IPS-18c (cell line): ENCODE results near the gene QPRT.
A peak's percentile ranks its signal among the peaks of the same experiment; 100 is the strongest.
"Not testable (repeated sequence)": the region's sequence is repeated elsewhere in the genome, so short reads cannot be mapped to it uniquely, and the experiment has no call there.

Experiments used
- H3K4me3 ChIP-seq: 2 replicates; pipeline ENCODE4 v1.7.0; 2013; ENCODE audit warnings: low read depth, mild to moderate bottlenecking, low read length, moderate library complexity; ENCODE audit not compliant: insufficient read depth
- H3K9me3 ChIP-seq: one replicate; pipeline ENCODE4 v1.6.1; 2013; ENCODE audit warnings: mild to moderate bottlenecking, low read length, moderate library complexity; ENCODE audit not compliant: control insufficient read depth, insufficient read depth

Gene QPRT

DNA sequence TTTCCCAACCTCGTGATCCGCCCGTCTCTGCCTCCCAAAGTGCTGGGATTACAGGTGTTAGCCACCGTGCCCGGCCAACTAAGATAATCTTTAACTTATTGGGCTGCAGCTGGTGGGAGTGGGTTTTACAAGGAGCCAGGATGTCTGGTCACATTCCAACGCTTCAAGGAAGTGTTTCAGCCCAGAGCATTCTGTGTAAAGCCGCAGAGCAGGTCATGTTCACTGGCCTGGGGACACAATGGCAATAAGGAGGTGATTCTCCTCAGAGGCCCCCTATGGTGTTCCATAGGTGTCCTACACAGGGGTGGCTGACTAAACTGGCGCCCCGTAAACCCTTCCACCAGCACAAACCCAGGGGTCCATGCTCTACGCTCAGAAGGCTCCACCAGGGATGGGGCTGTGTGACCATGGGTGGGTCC lies 1.2 kb downstream of the QPRT start:
- no peaks in the 10 kb centered on the region for H3K9me3 ChIP-seq
- peak overlapping the region; percentile 17; the same call in 1 of the 2 replicates for H3K4me3 ChIP-seq

DNA sequence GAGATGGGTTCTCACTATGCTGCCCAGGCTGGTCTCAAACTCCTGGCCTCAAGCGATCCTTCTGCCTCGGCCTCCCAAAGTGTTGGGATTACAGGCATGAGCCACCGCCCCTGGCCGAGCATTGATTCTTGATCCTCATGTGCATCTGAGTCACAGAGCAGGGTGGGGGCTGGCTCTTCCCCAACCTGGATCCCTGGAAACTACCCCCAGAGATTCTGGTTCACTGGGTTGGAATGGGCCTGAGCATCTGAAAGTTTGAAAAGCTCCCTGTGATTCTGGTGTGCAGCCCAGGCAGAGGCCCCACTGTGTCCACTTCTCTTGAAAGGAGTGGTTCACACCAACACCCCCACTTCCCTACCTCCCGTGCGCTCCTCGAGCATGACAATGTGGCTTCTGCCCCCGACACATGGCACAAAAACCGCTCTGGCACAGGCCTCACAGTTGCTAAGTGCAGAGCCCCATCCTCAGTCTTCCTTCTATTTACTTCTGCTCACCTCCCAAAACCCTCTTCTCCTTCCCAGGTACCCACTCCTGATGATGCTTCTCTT lies 4.6 kb downstream of the QPRT start:
- Histone ChIP-seq H3K4me3 (no peak overlapping the region), H3K9me3 (no peaks in the 10 kb centered on the region)

DNA sequence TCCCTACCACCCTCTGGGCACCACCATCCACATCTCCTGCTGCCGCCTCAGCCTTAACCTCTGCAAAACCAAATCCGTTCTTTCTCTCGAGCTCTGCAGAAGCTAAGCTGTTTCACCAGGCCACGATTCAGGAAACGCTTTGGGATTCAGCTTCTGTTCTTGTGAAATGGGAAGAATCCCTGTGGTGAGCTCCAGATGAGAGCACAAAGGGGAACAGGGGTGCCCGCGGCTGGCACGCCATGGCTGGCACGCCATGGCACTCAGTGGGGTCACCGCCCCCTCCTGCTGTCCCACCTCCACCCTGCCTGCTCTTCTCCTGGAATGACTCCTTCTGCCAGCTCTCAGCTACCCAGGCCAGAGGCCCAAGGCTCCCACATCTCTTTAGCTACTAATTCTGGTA lies 5.7 kb downstream of the QPRT start:
- Histone ChIP-seq H3K4me3 (no peak overlapping the region), H3K9me3 (no peaks in the 10 kb centered on the region)

DNA sequence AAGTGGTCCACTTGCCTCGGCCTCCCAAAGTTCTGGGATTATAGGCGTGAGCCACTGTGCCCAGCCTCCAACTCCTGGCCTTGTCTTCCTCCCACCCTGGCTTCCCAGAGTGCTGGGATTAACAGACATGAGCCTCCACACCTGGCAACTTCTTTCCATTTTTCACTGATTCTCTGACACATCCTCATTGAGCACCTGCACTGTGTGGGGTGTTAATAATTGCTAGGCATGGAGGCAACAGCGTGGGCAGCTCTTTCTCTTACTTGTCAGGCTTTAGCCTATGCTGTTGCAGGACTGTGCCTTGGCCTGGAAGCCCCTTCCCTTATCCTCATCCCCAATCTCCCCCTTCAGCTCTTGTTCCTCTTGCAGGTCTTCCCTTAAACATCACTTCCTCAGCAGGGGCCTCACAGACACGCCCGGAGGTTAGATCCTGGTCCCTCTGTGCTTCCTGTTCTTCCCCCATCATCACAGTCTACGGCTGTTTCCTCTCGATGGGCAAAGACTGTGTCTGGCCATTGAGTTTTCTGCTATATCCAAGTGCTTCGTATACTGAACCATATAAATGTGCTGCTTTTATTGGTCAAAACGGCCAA lies 7.9 kb downstream of the QPRT start:
- Histone ChIP-seq H3K9me3 (no peaks in the 10 kb centered on the region), H3K4me3 (no peak overlapping the region)

DNA sequence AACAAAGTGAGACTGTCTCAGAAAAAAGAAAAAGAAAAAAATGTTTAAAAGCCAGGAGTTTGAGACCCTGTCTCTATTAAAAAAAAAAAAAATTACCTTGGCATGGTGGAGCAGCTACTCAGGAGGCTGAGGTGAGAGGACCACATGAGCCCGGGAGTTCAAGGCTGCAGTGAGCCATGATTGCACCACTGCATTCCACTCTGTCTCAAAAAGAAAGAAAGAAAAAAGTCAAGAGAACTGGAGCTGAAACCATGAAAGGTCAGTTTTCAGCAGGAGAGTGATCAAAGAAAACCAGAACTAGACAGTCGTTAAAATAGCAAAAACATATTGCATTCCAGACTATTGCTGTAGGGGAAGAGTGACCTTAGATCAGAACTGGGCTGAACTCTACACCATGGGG lies 8.8 kb downstream of the QPRT start:
- Histone ChIP-seq H3K9me3 (no peaks in the 10 kb centered on the region), H3K4me3 (peak overlapping the region; percentile 24; the same call in 1 of the 2 replicates)

DNA sequence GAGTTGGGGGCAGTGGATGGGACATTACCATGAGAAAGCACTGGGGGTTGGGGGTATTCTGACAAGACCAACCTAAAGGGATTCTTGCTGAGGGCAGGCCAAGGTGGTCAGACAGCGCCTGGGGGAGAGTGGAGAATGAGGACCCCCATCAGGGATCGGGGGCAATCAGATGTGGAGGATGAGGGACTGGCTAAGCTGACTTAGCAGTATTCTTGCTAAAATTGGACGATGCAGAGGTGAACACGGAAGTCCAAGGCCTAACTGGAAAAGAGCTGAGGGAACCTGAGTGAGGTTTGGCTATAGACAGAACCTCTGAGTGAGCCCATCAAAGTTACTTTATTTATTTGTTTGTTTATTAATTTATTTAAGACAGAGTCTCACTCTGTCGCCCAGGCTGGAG lies 9.2 kb downstream of the QPRT start:
- H3K9me3 ChIP-seq: no peaks in the 10 kb centered on the region
- H3K4me3 ChIP-seq: no peak overlapping the region

DNA sequence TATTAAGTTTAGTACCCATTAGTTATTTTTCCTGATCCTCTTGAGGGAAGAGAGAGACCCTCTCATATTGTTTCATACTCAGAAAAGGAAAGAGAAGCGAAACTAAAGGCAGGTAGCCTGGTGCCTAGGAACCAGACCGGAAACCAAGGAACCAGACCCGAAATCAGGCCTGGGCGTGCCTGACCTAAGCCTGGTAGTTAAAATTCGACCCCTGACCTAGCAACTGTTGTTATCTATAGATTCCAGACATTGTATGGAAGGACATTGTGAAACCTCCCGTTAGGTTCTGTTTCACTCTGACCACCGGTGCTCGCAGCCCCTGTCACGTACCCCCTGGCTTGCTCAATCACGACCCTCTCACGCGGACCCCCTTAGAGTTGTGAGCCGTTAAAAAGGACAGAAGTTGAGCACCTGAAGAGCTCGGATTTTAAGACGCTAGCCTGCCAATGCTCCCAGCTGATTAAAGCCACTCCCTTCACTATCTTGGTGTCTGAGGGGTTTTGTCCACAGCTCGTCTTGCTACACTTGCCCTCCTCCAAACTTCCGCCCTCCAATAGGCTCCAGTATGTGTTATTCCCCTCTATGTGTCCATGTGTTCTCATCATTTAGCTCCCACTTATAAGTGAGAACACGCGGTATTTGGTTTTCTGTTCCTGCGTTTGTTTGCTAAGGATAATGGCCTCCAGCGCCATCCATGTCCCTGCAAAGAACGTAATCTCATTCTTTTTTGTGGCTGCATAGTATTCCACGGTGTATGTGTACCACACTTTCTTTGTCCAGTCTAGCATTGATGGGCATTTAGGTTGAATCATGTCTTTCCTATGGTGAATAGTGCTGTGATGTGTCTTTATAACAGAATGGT lies 10.7 kb downstream of the QPRT start:
- not testable (repeated sequence) for H3K9me3 ChIP-seq, H3K4me3 ChIP-seq

DNA sequence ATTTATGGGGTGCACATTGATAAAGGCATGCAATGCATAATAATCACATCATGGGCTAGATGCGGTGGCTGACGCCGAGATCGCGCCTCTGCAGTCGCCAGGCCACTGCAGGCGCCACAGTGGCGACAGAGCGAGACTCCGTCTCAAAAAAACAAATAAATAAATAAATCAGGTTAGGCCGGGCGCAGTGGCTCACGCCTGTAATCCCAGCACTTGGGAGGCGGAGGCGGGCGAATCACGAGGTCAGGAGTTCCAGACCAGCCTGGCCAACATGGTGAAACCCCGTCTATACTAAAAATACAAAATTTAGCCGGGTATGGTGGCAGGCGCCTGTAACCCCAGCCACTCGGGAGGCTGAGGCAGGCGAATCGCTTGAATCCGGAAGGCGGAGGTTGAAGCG lies 13.6 kb downstream of the QPRT start:
- H3K4me3 ChIP-seq, H3K9me3 ChIP-seq: not testable (repeated sequence)

DNA sequence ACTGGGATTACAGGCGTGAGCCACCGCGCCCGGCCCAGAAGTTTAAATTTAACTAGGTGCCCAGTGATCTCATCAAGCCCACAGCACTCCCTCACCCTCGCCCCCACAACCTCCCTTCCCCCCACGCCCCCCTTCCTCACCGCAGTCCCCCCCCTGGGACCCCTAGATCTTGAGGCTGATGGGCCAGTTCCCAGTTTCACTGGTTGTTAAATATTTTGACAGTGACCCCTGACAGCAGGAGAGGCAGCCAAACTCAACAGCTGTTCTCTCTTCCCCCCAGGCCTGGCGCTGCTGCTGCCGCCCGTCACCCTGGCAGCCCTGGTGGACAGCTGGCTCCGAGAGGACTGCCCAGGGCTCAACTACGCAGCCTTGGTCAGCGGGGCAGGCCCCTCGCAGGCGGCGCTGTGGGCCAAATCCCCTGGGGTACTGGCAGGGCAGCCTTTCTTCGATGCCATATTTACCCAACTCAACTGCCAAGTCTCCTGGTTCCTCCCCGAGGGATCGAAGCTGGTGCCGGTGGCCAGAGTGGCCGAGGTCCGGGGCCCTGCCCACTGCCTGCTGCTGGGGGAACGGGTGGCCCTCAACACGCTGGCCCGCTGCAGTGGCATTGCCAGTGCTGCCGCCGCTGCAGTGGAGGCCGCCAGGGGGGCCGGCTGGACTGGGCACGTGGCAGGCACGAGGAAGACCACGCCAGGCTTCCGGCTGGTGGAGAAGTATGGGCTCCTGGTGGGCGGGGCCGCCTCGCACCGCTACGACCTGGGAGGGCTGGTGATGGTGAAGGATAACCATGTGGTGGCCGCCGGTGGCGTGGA lies 15.6 kb downstream of the QPRT start:
- Histone ChIP-seq H3K4me3 (no peak overlapping the region), H3K9me3 (peaks cover 6% of the 10 kb centered on the region)

DNA sequence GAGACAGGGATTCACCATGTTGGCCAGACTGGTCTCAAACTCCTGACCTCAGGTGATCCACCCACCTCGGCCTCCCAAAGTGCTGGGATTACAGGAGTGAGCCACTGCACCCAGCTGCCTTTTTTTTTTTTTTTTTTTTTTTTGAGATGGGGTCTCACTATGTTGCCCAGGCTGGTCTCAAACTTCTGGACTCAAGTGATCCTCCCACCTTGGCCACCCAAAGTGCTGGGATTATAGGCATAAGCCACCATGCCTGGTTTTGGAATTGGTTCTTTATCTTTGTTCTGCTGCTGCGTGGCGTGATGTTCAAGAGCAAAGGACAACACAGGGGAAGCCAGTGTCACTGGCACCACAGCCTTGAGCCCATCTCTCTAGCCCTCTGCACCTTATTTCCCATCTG lies 16.7 kb downstream of the QPRT start:
- not testable (repeated sequence) for H3K9me3 ChIP-seq

DNA sequence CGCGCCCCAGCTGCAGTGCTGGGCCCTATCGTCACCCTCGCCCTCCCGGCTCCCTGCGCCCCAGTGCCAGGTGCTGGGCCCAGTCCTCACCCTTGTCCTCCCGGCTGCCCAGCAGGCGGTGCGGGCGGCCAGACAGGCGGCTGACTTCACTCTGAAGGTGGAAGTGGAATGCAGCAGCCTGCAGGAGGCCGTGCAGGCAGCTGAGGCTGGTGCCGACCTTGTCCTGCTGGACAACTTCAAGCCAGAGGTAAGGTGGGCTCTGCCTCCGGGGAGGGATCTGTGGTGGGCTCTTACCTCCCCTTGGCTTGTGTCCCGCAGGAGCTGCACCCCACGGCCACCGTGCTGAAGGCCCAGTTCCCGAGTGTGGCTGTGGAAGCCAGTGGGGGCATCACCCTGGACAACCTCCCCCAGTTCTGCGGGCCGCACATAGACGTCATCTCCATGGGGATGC lies 17.9 kb downstream of the QPRT start:
- Histone ChIP-seq H3K4me3 (no peak overlapping the region), H3K9me3 (peaks cover 10% of the 10 kb centered on the region)

More for the DNA sequence above, 16.7 kb downstream of the QPRT start:
- not testable (repeated sequence) for H3K4me3 ChIP-seq

DNA sequence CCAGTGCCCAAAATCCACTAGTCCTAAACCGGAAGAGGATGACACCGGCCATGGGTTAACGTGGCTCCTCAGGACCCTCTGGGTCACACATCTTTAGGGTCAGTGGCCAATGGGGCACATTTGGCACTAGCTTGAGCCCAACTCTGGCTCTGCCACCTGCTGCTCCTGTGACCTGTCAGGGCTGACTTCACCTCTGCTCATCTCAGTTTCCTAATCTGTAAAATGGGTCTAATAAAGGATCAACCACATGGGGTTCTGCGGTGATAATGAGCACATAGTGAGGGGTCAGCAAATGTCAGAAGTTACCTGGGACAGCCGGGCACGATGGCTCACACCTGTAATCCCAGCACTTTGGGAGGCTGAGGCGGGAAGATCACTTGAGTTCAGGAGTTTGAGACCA lies 18.4 kb downstream of the QPRT start:
- peaks cover 10% of the 10 kb centered on the region for H3K9me3 ChIP-seq

DNA sequence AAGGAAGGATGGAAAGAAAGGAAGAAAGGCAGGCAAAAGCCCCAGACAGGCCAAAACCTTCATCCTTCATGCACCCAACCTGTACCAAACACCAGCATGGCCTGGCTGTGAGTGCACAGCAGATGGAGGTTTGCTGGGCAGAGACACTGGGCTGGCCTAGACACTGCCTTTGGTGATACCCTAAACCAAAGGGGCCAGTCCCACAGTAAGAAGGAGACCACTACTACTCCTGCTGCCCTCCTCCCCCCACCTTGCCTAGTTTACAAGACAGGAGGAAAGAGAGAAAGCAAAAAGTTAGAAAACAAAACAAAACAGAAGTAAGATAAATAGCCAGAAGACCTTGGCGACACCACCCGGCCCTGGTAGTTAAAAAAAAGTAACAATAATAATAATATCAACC lies 19.1 kb downstream of the QPRT start:
- peaks cover 10% of the 10 kb centered on the region for H3K9me3 ChIP-seq
- H3K4me3 ChIP-seq: no peak overlapping the region

More for the DNA sequence above, 18.4 kb downstream of the QPRT start:
- H3K4me3 ChIP-seq: no peak overlapping the region

DNA sequence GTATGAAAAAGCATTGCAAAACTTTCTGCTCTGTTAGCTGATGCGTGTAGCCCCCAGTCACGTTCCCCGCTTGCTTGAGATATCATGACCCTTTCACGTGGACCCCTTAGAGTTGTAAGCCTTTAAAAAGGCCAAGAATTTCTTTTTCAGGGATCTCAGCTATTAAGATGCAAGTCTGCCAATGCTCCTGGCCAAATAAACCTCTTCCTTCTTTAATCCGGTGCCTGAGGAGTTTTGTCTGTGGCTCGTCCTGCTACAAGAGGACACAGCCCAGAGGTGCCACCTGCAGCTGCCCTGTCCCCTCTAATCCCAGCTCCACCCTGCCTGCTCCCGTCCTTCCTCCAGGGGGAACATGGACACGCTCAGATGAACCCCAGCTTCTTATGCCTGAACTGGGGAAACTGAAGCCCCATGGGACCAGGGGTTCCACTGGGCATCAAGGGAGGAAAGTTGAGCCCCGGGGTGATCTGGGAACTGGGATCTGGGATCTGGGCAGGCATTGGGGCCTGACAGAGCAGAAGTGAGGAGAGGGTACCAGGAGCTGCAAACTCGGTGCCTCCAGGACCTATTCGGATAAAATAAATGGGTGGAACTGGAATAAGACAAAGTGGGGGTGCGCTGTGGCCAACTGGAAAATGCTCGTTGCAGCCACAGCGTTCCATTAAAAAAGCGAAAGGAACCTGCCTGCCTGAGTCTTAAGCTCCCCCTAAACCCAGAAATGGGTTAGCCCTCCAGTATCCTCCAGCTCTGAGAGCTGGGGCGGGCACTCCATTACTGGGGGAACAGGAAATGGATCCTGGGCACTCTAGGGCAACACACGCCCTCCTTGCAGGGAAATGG lies 19.7 kb downstream of the QPRT start:
- Histone ChIP-seq H3K9me3 (peaks cover 10% of the 10 kb centered on the region), H3K4me3 (no peak overlapping the region)

DNA sequence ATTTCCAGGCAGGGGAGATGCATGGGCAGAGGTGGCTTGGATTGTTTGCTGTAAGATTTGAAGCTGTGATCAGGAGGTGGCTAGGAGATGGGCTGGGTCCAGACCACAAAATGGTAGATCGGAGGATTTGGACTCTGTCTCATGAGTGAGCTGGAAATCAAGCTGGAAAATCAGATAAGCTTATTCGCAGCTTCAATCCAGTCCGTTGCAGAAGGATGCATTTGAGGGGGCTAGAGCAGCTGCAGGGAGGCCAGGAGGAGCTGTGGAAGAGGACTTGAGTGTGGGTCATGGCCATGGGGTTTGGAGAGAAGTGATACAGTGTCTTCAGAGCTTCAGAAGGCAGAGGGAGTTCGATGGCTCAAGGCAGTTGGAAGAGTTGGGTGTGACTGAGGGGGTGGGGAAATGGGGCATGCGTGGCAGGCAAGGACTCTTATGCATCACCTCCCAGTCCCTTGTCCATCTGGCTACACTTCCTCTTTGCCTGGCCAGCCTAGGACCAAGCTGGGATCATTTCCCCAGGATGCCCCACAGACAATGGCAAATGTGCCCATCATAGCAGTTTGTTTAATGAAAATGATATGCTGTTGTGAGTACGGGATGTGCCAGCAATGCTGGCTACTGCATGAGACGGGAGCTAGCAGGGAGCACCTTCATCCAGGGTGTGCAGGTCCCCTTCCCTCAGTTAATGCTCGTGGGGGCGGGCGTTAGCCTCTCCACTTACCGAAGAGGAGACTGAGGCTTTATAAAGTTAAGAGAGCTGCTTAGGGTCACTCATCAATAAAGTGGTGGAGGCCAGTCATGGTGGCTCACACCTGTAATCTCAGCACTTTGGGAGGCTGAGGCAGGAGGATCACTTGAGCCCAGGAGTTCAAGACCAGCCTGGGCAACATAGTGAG lies 20.6 kb downstream of the QPRT start:
- Histone ChIP-seq H3K4me3 (no peak overlapping the region), H3K9me3 (peaks cover 10% of the 10 kb centered on the region)
